ENCODE measurements around the gene TBXAS1. TPM values are rescaled to one million over a fixed set of nuclear protein-coding genes. Genes with fewer than 3 reads are reported as not detected.

Gene TBXAS1
- total RNA-seq, 1 donor from 2014 or later: 3.8 TPM

DNA sequence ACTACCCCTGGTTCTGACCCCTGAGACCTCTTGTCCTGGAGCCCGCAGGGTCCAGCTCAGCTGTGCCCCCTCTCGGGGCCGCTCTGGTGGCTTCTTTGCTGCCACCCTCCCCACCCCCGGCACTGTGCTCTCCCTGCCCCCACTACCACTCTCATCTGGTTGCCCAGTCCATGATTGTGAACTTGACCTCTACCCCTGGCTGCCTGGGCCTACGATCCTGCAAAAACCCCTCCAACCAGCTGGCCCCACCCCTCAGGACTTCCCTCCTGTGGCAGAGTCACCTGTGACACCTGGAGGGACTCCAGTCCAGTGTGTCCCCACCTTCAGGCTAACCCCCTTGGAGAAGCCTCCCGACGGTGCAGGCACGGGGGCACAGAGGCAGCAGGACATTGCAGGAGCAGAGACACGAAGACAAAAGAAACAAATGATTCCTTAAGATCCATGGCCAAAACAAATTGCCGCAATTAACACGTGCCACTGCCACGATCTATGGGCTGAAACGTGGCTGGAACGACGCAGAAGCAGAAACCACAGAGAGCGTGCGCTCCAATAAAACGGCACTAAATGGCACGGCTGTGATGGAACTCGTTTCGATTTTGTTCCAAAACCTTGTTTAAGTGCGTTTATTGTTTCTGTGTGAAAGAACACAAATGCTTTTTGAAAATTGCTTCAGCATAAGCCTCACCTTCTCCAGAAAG, 161.7 kb downstream of the TBXAS1 start:
- no peaks in the 10 kb centered on the region for H3K36me3 ChIP-seq
- intact Hi-C loops (cut with DNase I): no loop called here
- DNase-seq (ENCODE audit: low spot score in 2 of 2): no peak
- H3K4me3 ChIP-seq: no peak overlapping the region
- no peaks in the 10 kb centered on the region for H3K4me1 ChIP-seq
- H3K9me3 ChIP-seq: no peaks in the 10 kb centered on the region
- no peaks in the 10 kb centered on the region for H3K27me3 ChIP-seq
- H3K27ac ChIP-seq: no peak overlapping the region
- TF ChIP-seq, protein P1, sequence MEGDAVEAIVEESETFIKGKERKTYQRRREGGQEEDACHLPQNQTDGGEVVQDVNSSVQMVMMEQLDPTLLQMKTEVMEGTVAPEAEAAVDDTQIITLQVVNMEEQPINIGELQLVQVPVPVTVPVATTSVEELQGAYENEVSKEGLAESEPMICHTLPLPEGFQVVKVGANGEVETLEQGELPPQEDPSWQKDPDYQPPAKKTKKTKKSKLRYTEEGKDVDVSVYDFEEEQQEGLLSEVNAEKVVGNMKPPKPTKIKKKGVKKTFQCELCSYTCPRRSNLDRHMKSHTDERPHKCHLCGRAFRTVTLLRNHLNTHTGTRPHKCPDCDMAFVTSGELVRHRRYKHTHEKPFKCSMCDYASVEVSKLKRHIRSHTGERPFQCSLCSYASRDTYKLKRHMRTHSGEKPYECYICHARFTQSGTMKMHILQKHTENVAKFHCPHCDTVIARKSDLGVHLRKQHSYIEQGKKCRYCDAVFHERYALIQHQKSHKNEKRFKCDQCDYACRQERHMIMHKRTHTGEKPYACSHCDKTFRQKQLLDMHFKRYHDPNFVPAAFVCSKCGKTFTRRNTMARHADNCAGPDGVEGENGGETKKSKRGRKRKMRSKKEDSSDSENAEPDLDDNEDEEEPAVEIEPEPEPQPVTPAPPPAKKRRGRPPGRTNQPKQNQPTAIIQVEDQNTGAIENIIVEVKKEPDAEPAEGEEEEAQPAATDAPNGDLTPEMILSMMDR (IDR thresholded peaks at IDR 0.05): no peak

DNA sequence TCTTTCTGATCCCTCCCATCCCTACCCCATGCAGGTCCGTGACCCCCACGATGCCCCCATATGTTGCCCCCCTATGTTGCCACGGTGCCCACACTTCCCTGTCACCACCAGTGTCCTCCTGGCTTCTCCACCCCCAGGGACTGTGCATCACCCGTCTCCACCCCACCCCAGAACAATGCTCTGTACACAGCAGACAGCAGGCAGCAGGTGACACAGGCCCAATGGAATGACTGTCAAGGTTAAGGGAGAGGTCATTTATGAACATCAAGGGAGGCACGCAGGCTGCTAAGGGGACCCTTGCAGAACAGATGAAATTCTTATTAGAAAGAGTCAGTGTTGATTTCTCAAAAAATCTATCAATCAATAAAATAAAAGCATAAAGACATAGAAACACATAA, 162.2 kb downstream of the TBXAS1 start:
- H3K9me3 ChIP-seq: no peaks in the 10 kb centered on the region
- no peak for DNase-seq (ENCODE audit: low spot score in 2 of 2)
- H3K36me3 ChIP-seq: no peaks in the 10 kb centered on the region
- no peak overlapping the region for H3K4me3 ChIP-seq
- no peak overlapping the region for H3K27ac ChIP-seq
- TF ChIP-seq, protein P1 (IDR thresholded peaks at IDR 0.05): no peak
- intact Hi-C loops (cut with DNase I): no loop called here
- no peaks in the 10 kb centered on the region for H3K27me3 ChIP-seq
- H3K4me1 ChIP-seq: no peaks in the 10 kb centered on the region

DNA sequence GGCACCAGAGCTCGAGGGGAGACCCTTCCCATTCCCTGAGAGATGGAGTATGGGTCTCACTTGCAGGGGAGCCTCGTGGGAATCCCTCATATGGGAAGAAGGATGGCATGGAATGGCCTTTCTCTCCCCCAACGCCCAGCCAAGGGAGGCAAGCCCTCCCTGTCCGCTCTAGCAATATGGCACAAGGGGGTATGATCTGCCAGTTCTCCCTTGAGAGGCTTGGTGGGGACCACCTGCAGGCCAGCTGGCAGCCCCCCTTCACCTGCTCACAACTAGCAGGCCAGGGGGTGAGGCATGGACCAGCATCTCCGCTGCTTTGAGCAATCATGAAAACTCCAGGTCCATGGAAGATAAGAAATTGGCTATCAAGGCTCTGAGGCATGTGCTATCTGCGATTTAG, 162.8 kb downstream of the TBXAS1 start:
- Histone ChIP-seq H3K4me1 (no peaks in the 10 kb centered on the region), H3K9me3 (no peaks in the 10 kb centered on the region), H3K27me3 (no peaks in the 10 kb centered on the region), H3K4me3 (no peak overlapping the region), H3K36me3 (no peaks in the 10 kb centered on the region), H3K27ac (no peak overlapping the region)
- intact Hi-C loops (cut with DNase I): no loop called here
- TF ChIP-seq, protein P1 (IDR thresholded peaks at IDR 0.05): no peak
- DNase-seq (ENCODE audit: low spot score in 2 of 2): no peak

DNA sequence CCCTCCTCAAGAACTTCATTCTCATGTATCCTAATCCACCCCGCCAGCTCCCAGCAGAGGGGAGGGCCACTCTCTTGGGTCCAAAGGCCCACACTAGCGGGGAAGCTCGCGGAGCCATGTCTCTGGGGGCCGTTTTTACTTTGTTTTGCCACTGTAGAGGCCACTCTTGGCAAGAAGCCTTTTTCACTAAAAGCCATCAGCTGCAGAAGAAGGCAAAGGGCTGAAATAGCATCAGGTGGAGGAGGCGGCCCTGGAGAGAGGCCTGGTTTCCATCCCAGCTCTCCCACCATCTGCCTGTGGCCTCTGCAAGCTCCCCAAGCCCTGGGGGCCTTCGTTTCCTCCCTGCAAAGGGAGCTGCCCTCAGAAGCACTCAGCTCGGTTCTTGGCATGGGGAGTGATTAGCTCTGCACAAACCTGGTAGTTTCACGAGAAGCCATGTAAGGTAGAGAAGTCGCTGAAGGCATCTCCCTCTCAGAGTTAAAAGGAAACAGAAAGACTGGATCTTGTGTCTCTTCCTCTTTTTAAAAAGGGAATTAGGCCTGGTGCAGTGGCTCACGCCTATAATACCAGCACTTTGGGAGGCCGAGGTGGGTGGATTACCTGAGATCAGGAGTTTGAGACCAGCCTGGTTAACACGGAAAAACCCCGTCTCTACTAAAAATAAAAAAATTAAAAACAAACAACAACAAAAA, 163.4 kb downstream of the TBXAS1 start:
- TF ChIP-seq, protein P1 (IDR thresholded peaks at IDR 0.05): no peak
- no peak for DNase-seq (ENCODE audit: low spot score in 2 of 2)
- Histone ChIP-seq H3K27me3 (no peaks in the 10 kb centered on the region), H3K27ac (no peak overlapping the region), H3K4me1 (no peaks in the 10 kb centered on the region), H3K4me3 (no peak overlapping the region), H3K9me3 (no peaks in the 10 kb centered on the region), H3K36me3 (no peaks in the 10 kb centered on the region)
- intact Hi-C loops (cut with DNase I): no loop called here

DNA sequence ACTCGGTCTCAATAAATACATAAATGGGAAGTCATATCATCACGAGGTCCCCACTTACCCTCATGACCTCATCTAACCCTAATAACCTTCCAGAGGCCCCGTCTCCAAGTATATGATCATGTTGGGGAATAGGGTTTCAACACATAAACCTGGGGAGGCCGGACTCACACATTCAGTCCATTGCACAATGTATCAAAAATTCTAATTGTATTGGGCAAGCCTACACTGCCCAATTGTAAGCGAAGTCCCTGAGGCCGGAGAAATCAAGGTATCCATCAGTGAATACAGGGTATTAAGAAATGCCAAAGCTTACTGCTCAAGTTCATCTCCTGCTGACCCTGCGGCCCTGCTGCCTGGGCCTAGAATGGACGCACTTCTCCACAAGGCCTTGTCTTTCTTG, 164.1 kb downstream of the TBXAS1 start:
- intact Hi-C loops (cut with DNase I): no loop called here
- TF ChIP-seq, protein P1 (IDR thresholded peaks at IDR 0.05): no peak
- DNase-seq (ENCODE audit: low spot score in 2 of 2): no peak

More for the DNA sequence above, 164.1 kb downstream of the TBXAS1 start:
- H3K36me3 ChIP-seq: no peaks in the 10 kb centered on the region
- no peak overlapping the region for H3K4me3 ChIP-seq
- no peaks in the 10 kb centered on the region for H3K27me3 ChIP-seq
- no peaks in the 10 kb centered on the region for H3K4me1 ChIP-seq
- H3K9me3 ChIP-seq: no peaks in the 10 kb centered on the region
- no peak overlapping the region for H3K27ac ChIP-seq
